Fibroblast of skin of abdomen (primary cell): Measurements from ENCODE around the gene STK39.

Experiments
- DNase-seq: peaks from one replicate; pipeline ENCODE4 v3.0.0-alpha.2; 2013

STK39 gene

GRCh38 chr2:167945660-167946368, 301.6 kb downstream of the STK39 start:
- DNase-seq: no peak

- DNase-seq: no peak
These were observed 302.4 kb downstream of the STK39 start for GRCh38 chr2:167944825-167945659.

DNA sequence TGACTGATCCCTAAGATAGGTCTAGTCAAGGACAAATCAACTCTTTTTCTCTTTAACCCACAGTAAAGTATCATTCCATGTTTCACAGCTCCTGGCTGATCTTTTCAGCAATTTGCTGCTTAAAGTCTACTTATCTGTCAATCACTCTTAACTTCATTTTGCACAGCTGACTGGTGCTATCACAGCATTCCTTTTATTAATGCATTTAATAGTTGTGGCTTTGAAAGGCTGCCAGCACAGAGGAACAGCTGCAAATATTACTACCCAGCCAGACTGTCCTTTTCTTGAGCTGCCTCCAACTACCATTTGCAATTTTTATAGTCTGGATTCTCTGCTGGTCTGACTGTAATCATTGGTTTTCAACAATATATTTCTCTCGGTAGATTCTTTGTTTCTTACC, 303.5 kb downstream of the STK39 start:
- DNase-seq: peak; percentile 58

- no peak for DNase-seq
These were observed 304.0 kb downstream of the STK39 start for GRCh38 chr2:167943368-167943767.

- DNase-seq: peak; percentile 1
These were observed 304.9 kb downstream of the STK39 start for GRCh38 chr2:167942366-167943081.

DNA sequence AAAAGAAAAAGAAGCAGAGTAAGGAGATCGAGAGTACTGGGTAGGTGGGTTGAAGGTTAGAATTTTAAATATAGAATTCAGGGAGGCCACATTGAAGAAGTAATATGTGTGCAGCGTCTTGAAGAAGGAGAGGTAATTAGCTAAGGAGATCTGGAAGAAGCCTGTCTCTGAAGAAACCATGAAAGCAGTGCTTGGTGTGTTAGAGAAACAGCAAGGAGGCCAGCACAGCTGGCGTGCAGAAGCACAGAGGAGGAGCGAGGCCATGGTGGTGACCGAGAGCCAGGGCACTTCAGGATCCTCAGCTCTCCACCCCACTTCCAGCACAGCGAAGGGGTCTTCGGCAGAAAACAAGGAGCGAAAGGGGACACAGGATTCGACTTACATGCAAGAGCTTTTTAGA, 305.8 kb downstream of the STK39 start:
- DNase-seq: no peak

DNA sequence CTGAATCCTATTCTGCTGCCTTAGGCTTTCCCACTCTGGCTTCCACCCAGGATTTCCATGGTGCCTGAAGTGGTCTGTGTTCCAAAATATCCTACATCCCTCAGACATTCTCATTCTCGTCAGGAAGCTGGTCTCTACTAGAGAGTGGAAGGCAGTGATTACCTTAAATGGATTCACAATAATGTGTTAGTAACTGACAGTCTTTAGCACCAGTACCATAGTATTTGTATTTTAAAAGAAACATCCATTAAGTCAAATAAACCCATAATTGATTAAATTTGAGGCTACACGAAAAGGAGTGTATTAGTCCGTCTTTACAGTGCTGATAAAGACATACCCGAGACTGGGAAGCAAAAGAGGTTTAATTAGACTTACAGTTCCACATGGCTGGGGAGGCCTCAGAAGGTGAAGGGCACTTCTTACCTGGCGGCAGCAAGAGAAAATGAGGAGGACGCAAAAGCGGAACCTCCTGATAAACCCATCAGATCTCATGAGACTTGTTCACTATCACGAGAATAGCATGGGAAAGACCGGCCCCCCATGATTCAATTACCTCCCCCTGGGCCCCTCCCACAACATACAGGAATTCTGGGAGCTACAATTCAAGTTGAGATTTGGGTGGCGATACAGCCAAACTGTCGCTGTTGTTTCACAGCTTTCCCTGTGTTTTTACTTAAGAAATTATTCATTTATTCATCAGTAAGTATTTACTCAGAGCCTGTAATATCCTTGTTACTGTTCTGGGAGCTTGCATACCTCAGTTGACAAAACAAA, 306.5 kb downstream of the STK39 start:
- no peak for DNase-seq

DNA sequence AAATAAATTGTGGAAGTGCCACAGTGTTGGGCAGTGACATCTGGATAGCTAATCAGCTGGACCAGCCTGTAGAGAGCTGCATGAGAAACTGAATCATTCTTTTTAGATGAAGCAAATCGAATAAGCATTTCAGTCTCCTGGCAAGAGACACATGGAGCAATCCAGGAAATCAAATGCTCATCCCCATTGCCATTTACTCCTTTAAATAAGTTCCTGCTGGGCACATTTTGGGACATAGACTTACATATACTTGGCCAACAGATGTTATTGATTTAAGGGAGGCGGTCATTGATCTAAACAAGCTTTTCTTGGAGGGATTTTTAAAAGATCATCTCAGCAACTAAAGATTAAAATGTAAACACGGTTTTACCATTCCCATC, 307.1 kb downstream of the STK39 start:
- DNase-seq: no peak

GRCh38 chr2:167939514-167940345, 307.7 kb downstream of the STK39 start:
- no peak for DNase-seq

DNA sequence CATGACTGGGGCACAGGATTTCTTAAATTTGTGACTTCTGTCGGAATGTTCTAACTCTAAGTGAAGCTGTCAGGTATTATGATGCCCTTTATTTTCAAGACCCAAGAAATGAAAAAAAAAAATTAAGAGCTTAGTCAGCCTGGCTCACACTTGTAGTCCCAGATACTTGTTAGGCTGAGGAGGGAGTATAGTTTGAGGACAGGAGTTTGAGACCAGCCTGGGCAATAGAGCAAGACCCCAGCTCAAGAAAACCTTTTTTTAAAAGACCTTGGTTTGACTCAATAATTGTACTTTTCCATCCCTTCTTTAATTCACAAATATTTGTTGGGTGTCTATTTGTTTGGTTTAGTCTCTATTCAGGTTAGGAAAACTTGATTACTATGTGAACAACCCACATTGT, 310.0 kb downstream of the STK39 start:
- DNase-seq: no peak

- no peak for DNase-seq
These were observed 311.6 kb downstream of the STK39 start for GRCh38 chr2:167935803-167936110.

GRCh38 chr2:167933097-167933814, 314.1 kb downstream of the STK39 start:
- DNase-seq: no peak

DNA sequence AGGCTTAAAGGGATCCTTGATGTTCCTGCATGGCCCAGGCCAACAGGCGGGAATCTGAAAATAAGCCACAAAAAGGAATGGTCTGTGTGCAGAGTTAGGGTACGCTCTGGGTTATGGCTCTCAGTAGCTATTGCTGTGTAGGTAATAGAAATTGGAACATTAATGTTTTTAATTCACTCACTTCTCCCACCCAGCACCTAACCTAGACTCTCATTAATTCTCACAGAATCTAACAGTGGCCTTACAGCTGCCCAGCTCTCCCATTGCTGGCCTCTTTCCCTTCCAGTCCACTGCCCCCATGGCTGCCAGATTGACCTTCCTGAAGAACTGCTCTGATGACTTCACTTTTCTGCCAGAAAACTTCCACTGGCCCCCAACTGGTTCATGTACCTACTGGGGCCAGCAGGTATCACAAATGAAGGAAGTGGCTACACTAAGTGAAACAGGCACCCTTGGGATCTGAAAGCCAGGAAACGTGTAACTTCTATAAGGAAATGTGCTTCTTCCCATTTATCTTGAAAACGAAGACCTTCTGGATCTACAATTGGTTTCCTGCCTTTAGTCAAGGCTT, 315.2 kb downstream of the STK39 start:
- DNase-seq: no peak

- DNase-seq: no peak
These were observed 317.9 kb downstream of the STK39 start for GRCh38 chr2:167929484-167929883.

- no peak for DNase-seq
These were observed 319.0 kb downstream of the STK39 start for GRCh38 chr2:167928434-167928833.

DNA sequence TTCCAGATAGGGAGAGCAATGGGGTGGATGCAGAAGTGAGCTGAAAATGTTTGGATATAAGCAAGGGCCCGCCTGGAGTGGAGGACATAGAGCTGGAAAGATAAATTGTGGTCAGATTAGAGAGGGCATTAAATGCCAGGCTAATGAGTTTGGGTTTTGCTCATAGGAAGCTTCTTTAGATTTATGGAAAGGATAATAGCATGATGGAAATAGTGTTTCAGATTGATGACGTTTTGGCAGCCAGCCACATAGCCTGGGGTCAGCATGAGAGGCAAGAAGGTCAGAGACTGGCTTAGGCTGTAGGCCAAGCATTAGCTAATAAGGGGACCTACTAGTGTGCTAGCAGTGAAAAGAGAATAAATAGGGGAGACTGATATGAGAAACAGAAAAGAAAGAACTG, 321.6 kb downstream of the STK39 start:
- no peak for DNase-seq

- DNase-seq: no peak
These were observed 322.8 kb downstream of the STK39 start for GRCh38 chr2:167924556-167924955.

- no peak for DNase-seq
These were observed 330.6 kb downstream of the STK39 start for GRCh38 chr2:167916756-167917155.

DNA sequence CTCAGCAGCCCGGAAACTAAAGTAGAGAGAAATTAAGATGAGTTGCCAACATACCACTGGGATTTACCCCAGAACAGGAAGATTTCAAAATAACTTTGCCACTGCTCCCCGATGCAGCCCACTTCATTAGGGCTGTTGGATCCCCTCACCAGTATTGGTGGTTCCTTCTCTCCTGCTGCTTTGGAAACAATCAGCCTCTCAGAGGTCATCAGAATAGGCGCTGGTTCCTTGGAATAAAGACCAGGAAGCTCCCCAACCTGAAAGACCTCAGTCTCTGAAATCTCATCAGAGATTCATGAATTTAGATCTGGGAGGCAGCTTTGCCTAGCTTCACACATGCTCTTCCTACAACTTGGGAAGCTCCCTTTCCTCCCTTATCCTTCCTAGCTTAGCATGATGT, 332.4 kb downstream of the STK39 start:
- DNase-seq: no peak

GRCh38 chr2:167908786-167909185, 338.6 kb downstream of the STK39 start:
- no peak for DNase-seq

DNA sequence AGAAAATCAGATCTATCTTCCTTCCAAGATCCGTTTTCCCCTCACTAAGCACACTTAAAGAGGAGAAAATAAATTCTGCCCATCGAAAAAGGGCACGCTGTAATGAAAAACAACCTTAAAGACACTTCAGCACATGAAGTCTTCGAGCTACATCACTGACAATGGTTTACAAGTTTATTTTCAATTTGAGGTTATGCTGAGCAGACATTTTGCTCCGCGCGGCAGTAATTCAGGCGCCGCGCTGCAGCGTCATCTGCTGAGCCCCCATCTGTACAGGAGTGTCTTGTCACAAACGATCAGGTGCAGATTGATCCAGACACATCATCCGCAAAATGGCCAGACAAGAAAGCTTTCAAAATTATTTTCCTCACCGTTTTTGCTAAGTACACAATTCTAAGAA, 341.7 kb downstream of the STK39 start:
- DNase-seq: no peak
